Panc1 (cell line): Measurements from ENCODE around the gene CASQ1. TPM values are rescaled to one million over a fixed set of nuclear protein-coding genes. Genes with fewer than 3 reads are reported as not detected.

Source experiments
- ATAC-seq: fragments of 200-7000 bp; cut with Tn5 transposase; 2 replicates; pipeline ENCODE4 v1.9.1; 2020; ENCODE audit warnings: mild to moderate bottlenecking, moderate library complexity
- BruUV-seq: library from RNA; stranded (reverse); fragments of 400-500 nt; replicated peaks from 2 replicates; lab custom pipeline; 2021; lab: Mats Ljungman, UMichigan
- CTCF ChIA-PET: fragments of 300-600 bp; sonication (Branson Sonifier 250); formaldehyde crosslinking; loops from one replicate; lab custom pipeline; 2022; ENCODE audit warnings: antibody characterized with exemption; lab: Charles Lee
- POLR2A ChIA-PET: fragments of 300-600 bp; sonication (Branson Sonifier 250); formaldehyde crosslinking; loops from one replicate; lab custom pipeline; 2022; ENCODE audit warnings: antibody characterized with exemption; lab: Charles Lee
- DNase-seq: peaks from one replicate; pipeline ENCODE4 v3.0.0-alpha.2; 2010; ENCODE audit warnings: low read depth, low spot score
- H3K27ac ChIP-seq: 2 replicates; pipeline ENCODE4 v1.5.1; 2011; ENCODE audit warnings: mild to moderate bottlenecking, low read length, inconsistent platforms
- H3K27me3 ChIP-seq: fragments of 200-500 bp; sonication (Bioruptor generic); 2 replicates; pipeline ENCODE4 v1.6.0; 2014; ENCODE audit warnings: low read length, inconsistent platforms; ENCODE audit not compliant: control insufficient read depth, insufficient read depth
- H3K36me3 ChIP-seq: fragments of 200-500 bp; sonication (Bioruptor generic); 2 replicates; pipeline ENCODE4 v1.5.1; 2014; ENCODE audit warnings: inconsistent platforms, mild to moderate bottlenecking, low read length, moderate library complexity; ENCODE audit not compliant: control insufficient read depth, insufficient read depth
- H3K4me1 ChIP-seq: 2 replicates; pipeline ENCODE4 v1.5.1; 2011; ENCODE audit warnings: inconsistent platforms, mild to moderate bottlenecking, low read length, moderate library complexity; ENCODE audit not compliant: control insufficient read depth, insufficient read depth
- H3K4me3 ChIP-seq, 2 experiments: 2 replicates each; pipeline ENCODE4 v1.5.1; 2011 to 2012; ENCODE audit warnings: low read depth in 2 of 2, low read length in 2 of 2, mild to moderate bottlenecking in 2 of 2, inconsistent platforms in 1 of 2, moderate library complexity in 1 of 2
- H3K9me3 ChIP-seq: fragments of 200-500 bp; sonication (Bioruptor generic); 2 replicates; pipeline ENCODE4 v1.5.1; 2014; ENCODE audit warnings: low read depth, mild to moderate bottlenecking, inconsistent platforms, low read length, moderate library complexity; ENCODE audit not compliant: control insufficient read depth, insufficient read depth
- CTCF ChIP-seq: fragments of 450-650 bp; IDR thresholded peaks from 2 replicates; pipeline ENCODE4 v1.5.1; 2017; ENCODE audit warnings: mild to moderate bottlenecking
- POLR2AphosphoS5 ChIP-seq: IDR thresholded peaks from 2 replicates; pipeline ENCODE4 v1.6.1; 2012; ENCODE audit warnings: mild to moderate bottlenecking, low read depth, low read length, moderate library complexity
- REST ChIP-seq, 2 experiments: IDR thresholded peaks; 2 replicates each; pipeline ENCODE4 v1.6.1; 2011 to 2012; ENCODE audit warnings: low read depth in 2 of 2, control low read depth in 1 of 2, low read length in 1 of 2, mild to moderate bottlenecking in 1 of 2, moderate library complexity in 1 of 2; ENCODE audit not compliant: insufficient read depth in 1 of 2
- SIN3A ChIP-seq: IDR thresholded peaks from 2 replicates; pipeline ENCODE4 v1.6.1; 2012; ENCODE audit warnings: low read depth, mild to moderate bottlenecking, low read length, moderate library complexity, borderline replicate concordance; ENCODE audit not compliant: insufficient read depth
- TCF7L2 ChIP-seq: IDR thresholded peaks from 2 replicates; pipeline ENCODE4 v1.6.1; 2011; ENCODE audit warnings: mild to moderate bottlenecking, low read depth, low read length, inconsistent platforms
- in situ Hi-C: cut with HindIII; loops from 2 replicates; pipeline ENCODE4 v1.10.0; 2016; ENCODE audit warnings: low sequenced_read_pairs, low pct_unique_long_range_greater_than_20kb
- intact Hi-C: fragments of 100-400 bp; cut with micrococcal nuclease; formaldehyde crosslinking; loops from one replicate; pipeline ENCODE4 v1.10.0; 2022; ENCODE audit not compliant: unreplicated experiment
- total RNA-seq: library from RNA; stranded (reverse); gene quantifications from one replicate; pipeline ENCODE4 v1.2.1, GENCODE V29; 2021; ENCODE audit not compliant: unreplicated experiment

The CASQ1 gene
- total RNA-seq, 1 experiment from 2014 or later = not detected

- CTCF ChIA-PET = no interaction called here
- in situ Hi-C loops = no loop called here
- POLR2A ChIA-PET = interaction anchor here (0.5 to 0.6 kb wide), 2 partner anchors 18 to 48 kb away, joined by 3 to 5 read pairs; no protein-coding TSS in a partner anchor
These were observed 53.8 kb downstream of the CASQ1 start for GRCh38 chr1:160244209-160244608.

GRCh38 chr1:160245434-160245833 is 55.1 kb downstream of the CASQ1 start:
- ChIA-PET POLR2A (no interaction called here), CTCF (no interaction called here)
- in situ Hi-C loops = no loop called here
- Histone ChIP-seq H3K27me3 (no peaks in the 10 kb centered on the region), H3K36me3 (0 out of 2 replicates have a peak, but pooled peaks cover 2% of the 10 kb centered on the region), H3K27ac (no peak overlapping the region), H3K4me1 (no peaks in the 10 kb centered on the region), H3K9me3 (no peaks in the 10 kb centered on the region), H3K4me3 (no peak overlapping the region)
- intact Hi-C loops = no loop called here
- ATAC-seq (no peak), DNase-seq (no peak)
- no peak for TF ChIP-seq SIN3A
- TF ChIP-seq TCF7L2 = no peak
- TF ChIP-seq CTCF = no peak
- TF ChIP-seq POLR2AphosphoS5 = no peak
- TF ChIP-seq REST (IDR thresholded peaks at IDR 0.05; ENCODE audit: insufficient read depth in 1 of 2, low read depth in 2 of 2, low read length in 1 of 2) = no peak
- BruUV-seq = no TSS peak

More at GRCh38 chr1:160244209-160244608, 53.8 kb downstream of the CASQ1 start:
- intact Hi-C loops = no loop called here
- Histone ChIP-seq H3K9me3 (no peaks in the 10 kb centered on the region), H3K27me3 (no peaks in the 10 kb centered on the region), H3K4me3 (no peak overlapping the region), H3K36me3 (0 out of 2 replicates have a peak, but pooled peaks cover 4% of the 10 kb centered on the region), H3K4me1 (no peaks in the 10 kb centered on the region), H3K27ac (no peak overlapping the region)
- no TSS peak for BruUV-seq
- no peak for ATAC-seq
- no peak for DNase-seq
- TF ChIP-seq REST (IDR thresholded peaks at IDR 0.05; ENCODE audit: insufficient read depth in 1 of 2, low read depth in 2 of 2, low read length in 1 of 2) (no peak), POLR2AphosphoS5 (no peak), SIN3A (no peak), TCF7L2 (no peak), CTCF (no peak)
